GM12891 (cell line): ENCODE measurements around the gene GALK1.

Experiments used
- POLR2A ChIP-seq: IDR thresholded peaks from 2 replicates; pipeline ENCODE4 v1.6.1; 2011; ENCODE audit warnings: low read depth, low read length, control low read depth
- POLR2AphosphoS5 ChIP-seq: IDR thresholded peaks from 2 replicates; pipeline ENCODE4 v1.6.1; 2011; ENCODE audit warnings: low read depth, low read length, control low read depth
- TAF1 ChIP-seq: IDR thresholded peaks from 2 replicates; pipeline ENCODE4 v1.6.1; 2011; ENCODE audit warnings: low read depth, low read length, control low read depth

GRCh38 chr17:75753514-75754377, 11.2 kb downstream of the GALK1 start:
- no peak for TF ChIP-seq POLR2AphosphoS5
- TF ChIP-seq POLR2A: no peak
- no peak for TF ChIP-seq TAF1
